HCT116 (cell line): ENCODE measurements around the gene RAB8B. TPM values are rescaled to one million over a fixed set of nuclear protein-coding genes. Genes with fewer than 3 reads are reported as not detected.

Experiments
- ATAC-seq: fragments of 200-7000 bp; cut with Tn5 transposase; 2 replicates; pipeline ENCODE4 v1.9.1; 2020; ENCODE audit warnings: mild to moderate bottlenecking, moderate library complexity
- BruUV-seq: library from RNA; stranded (reverse); fragments of 400-500 nt; replicated peaks from 2 replicates; lab custom pipeline; 2021; lab: Mats Ljungman, UMichigan
- CTCF ChIA-PET: fragments of 300-600 bp; sonication (Branson Sonifier 250); formaldehyde crosslinking; loops from one replicate; lab custom pipeline; 2021; ENCODE audit warnings: antibody characterized with exemption; lab: Charles Lee
- POLR2A ChIA-PET: fragments of 300-600, 350-600 bp; sonication (Branson Sonifier 250); formaldehyde crosslinking; loops from one replicate; lab custom pipeline; 2021; ENCODE audit warnings: antibody characterized with exemption; lab: Charles Lee
- RAD21 ChIA-PET, 2 experiments: fragments of 300-600 bp; sonication (Branson Sonifier 250); formaldehyde crosslinking; loops; one replicate each; lab custom pipeline; 2023; ENCODE audit warnings: low total read pairs in 2 of 2; ENCODE audit not compliant: uncharacterized antibody in 2 of 2, unreplicated experiment in 2 of 2, low non-redundant PET in 1 of 2; lab: Charles Lee
- DNase-seq: peaks from one replicate; pipeline ENCODE4 v3.0.0-alpha.2; 2010; ENCODE audit warnings: low read depth, low spot score
- H2AFZ ChIP-seq: fragments of 200-600 bp; shearing (Covaris generic), sonication (generic); 2 replicates; pipeline ENCODE4 v1.6.1; 2017; ENCODE audit warnings: low read depth, mixed run types, mixed read lengths, antibody characterized with exemption, low read length; ENCODE audit not compliant: poor library complexity, severe bottlenecking
- H3K27ac ChIP-seq: 2 replicates; pipeline ENCODE4 v1.5.1; 2012; ENCODE audit warnings: low read depth, low read length
- H3K27me3 ChIP-seq: fragments of 200-600 bp; sonication (generic); 2 replicates; pipeline ENCODE4 v1.6.1; 2016; ENCODE audit warnings: mixed run types, low read length, mixed read lengths; ENCODE audit not compliant: insufficient read depth
- H3K36me3 ChIP-seq, 2 experiments: fragments of 200-500 bp in 1 of 2; fragments of 200-600 bp in 1 of 2; sonication (Bioruptor generic) in 1 of 2; sonication (generic) in 1 of 2; 2 replicates each; pipeline versions ENCODE4 v1.5.1 to v1.6.1; 2014 to 2016; ENCODE audit warnings: low read length in 2 of 2, inconsistent platforms in 1 of 2, mixed read lengths in 1 of 2, mixed run types in 1 of 2; ENCODE audit not compliant: insufficient read depth in 2 of 2, control insufficient read depth in 1 of 2
- H3K4me1 ChIP-seq, 2 experiments: fragments of 200-600 bp in 1 of 2; sonication (generic) in 1 of 2; 2 replicates each; pipeline versions ENCODE4 v1.5.1 to v1.6.1; 2012 to 2017; ENCODE audit warnings: low read length in 2 of 2, inconsistent platforms in 1 of 2, mild to moderate bottlenecking in 1 of 2, mixed read lengths in 1 of 2, mixed run types in 1 of 2, moderate library complexity in 1 of 2; ENCODE audit not compliant: insufficient read depth in 2 of 2, control insufficient read depth in 1 of 2
- H3K4me2 ChIP-seq: fragments of 200-600 bp; sonication (generic); 2 replicates; pipeline ENCODE4 v1.6.1; 2017; ENCODE audit warnings: mixed run types, low read length, mixed read lengths
- H3K4me3 ChIP-seq, 2 experiments: fragments of 200-600 bp in 1 of 2; sonication (generic) in 1 of 2; replicated peaks in 1 of 2; 2 replicates each; pipeline ENCODE4 v1.5.1; 2011 to 2016; ENCODE audit warnings: low read length in 2 of 2, control low read depth in 1 of 2, low read depth in 1 of 2, mild to moderate bottlenecking in 1 of 2, mixed read lengths in 1 of 2, mixed run types in 1 of 2
- H3K79me2 ChIP-seq: fragments of 200-600 bp; sonication (generic); 2 replicates; pipeline ENCODE4 v1.6.1; 2017; ENCODE audit warnings: mild to moderate bottlenecking, mixed run types, low read length, moderate library complexity, mixed read lengths; ENCODE audit not compliant: insufficient read depth
- H3K9ac ChIP-seq: fragments of 200-600 bp; sonication (generic); 2 replicates; pipeline ENCODE4 v1.6.1; 2016; ENCODE audit warnings: low read length, mixed read lengths
- H3K9me2 ChIP-seq: fragments of 200-600 bp; sonication (generic), shearing (Covaris generic); 2 replicates; pipeline ENCODE4 v1.6.1; 2017; ENCODE audit warnings: mixed run types, mild to moderate bottlenecking, moderate library complexity; ENCODE audit not compliant: insufficient read depth
- H3K9me3 ChIP-seq, 2 experiments: fragments of 200-500 bp in 1 of 2; fragments of 200-600 bp in 1 of 2; sonication (Bioruptor generic) in 1 of 2; sonication (generic) in 1 of 2; 2 replicates each; pipeline ENCODE4 v1.6.1; 2014 to 2017; ENCODE audit warnings: low read length in 2 of 2, mixed read lengths in 2 of 2, inconsistent platforms in 1 of 2, low read depth in 1 of 2, mild to moderate bottlenecking in 1 of 2, mixed run types in 1 of 2, moderate library complexity in 1 of 2; ENCODE audit not compliant: control insufficient read depth in 1 of 2, insufficient read depth in 1 of 2
- H4K20me1 ChIP-seq: fragments of 200-600 bp; sonication (generic), shearing (Covaris generic); 2 replicates; pipeline ENCODE4 v1.6.1; 2017; ENCODE audit warnings: mixed run types, mild to moderate bottlenecking, moderate library complexity; ENCODE audit not compliant: insufficient read depth
- CBX3 ChIP-seq: IDR thresholded peaks from 2 replicates; pipeline ENCODE4 v1.6.1; 2012; ENCODE audit warnings: low read depth
- EGR1 ChIP-seq: IDR thresholded peaks from 2 replicates; pipeline ENCODE4 v1.6.1; 2012; ENCODE audit warnings: low read depth
- EZH2phosphoT487 ChIP-seq: fragments of 200-600 bp; IDR thresholded peaks from 2 replicates; pipeline ENCODE4 v1.6.1; 2018; ENCODE audit warnings: antibody characterized with exemption, borderline replicate concordance
- FOSL1 ChIP-seq: IDR thresholded peaks from 2 replicates; pipeline ENCODE4 v1.6.1; 2012; ENCODE audit warnings: low read depth
- POLR2A ChIP-seq: IDR thresholded peaks from 2 replicates; pipeline ENCODE4 v1.7.0; 2011; ENCODE audit warnings: borderline replicate concordance; ENCODE audit not compliant: insufficient read depth, insufficient read length; ENCODE audit errors: extremely low read depth
- POLR2AphosphoS5 ChIP-seq: IDR thresholded peaks from 2 replicates; pipeline ENCODE4 v1.6.1; 2011; ENCODE audit warnings: mild to moderate bottlenecking, low read depth, low read length, moderate library complexity
- RAD21 ChIP-seq: IDR thresholded peaks from 2 replicates; pipeline ENCODE4 v1.6.1; 2012; ENCODE audit warnings: low read depth, mild to moderate bottlenecking
- SIN3A ChIP-seq: IDR thresholded peaks from 2 replicates; pipeline ENCODE4 v1.6.1; 2012; ENCODE audit warnings: low read depth
- SP1 ChIP-seq: IDR thresholded peaks from 2 replicates; pipeline ENCODE4 v1.6.1; 2012; ENCODE audit warnings: low read depth
- YY1 ChIP-seq: IDR thresholded peaks from 2 replicates; pipeline ENCODE4 v1.6.1; 2011; ENCODE audit warnings: low read length, low read depth, moderate library complexity, mild to moderate bottlenecking; ENCODE audit not compliant: insufficient replicate concordance; ENCODE audit errors: extremely low read depth
- ZFX ChIP-seq: fragments of 450-650 bp; IDR thresholded peaks from 2 replicates; pipeline ENCODE4 v1.6.1; 2017
- intact Hi-C: fragments of 100-400 bp; cut with micrococcal nuclease; formaldehyde crosslinking; loops from 2 replicates; pipeline ENCODE4 v1.10.0; 2022
- total RNA-seq: library from RNA; stranded (reverse); gene quantifications from one replicate; pipeline ENCODE4 v1.2.1, GENCODE V29; 2021; ENCODE audit not compliant: unreplicated experiment
- TF ChIP-seq, protein P1 (sequence below): IDR thresholded peaks from 2 replicates; pipeline ENCODE4 v1.6.1; 2012; ENCODE audit warnings: low read depth
- TF ChIP-seq, protein P2 (sequence below): IDR thresholded peaks from 2 replicates; pipeline ENCODE4 v1.6.1; 2012
- TF ChIP-seq, protein P3 (sequence below): IDR thresholded peaks from 2 replicates; pipeline ENCODE4 v1.6.1; 2012

RAB8B gene
- total RNA-seq, 1 experiment from 2014 or later, result 19.4 TPM

DNA sequence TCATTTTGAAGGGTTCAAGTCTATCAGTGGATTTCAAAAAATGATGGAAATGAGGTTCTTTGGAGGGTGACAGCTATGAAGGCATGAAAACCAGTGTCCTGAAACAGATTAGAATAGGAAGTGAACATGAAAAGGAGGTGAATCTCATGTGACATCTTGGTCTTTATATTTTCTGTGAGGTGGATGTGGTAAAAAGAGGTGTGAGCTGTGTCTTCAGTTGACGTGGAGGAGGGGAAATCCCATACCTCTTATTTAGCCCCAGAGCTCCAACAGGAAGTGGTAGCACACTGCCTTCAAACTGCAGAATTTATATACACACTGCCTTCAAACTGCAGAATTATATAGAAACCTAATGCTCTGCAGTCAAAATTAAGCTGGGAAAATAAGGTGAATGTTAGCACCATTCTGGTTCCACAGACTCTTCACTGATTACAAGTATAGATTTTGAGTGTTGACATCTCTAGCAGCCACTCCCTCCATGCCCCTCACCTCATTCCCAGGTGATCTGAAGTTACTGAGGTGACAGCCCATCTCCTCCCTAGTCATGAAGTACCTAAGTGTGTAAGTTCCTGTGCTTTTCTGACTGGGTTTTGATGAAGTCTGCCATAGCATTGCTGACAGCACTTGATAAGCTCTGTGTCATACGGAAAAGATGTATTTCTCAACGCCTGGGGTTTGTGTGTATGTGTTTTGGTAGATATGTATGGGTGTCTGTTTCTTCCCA is 2.7 kb downstream of the RAB8B start:
- ChIA-PET CTCF (no interaction called here), POLR2A (interaction anchor here (0.6 kb wide), 1 partner anchor 668 kb away, joined by 3 read pairs; no protein-coding TSS in a partner anchor), RAD21 (no interaction called here)
- H3K9ac ChIP-seq, result no peak overlapping the region
- ATAC-seq (no peak), DNase-seq (no peak)
- no peaks in the 10 kb centered on the region for H4K20me1 ChIP-seq
- intact Hi-C loops, result no loop called here
- no peak overlapping the region for H2AFZ ChIP-seq
- no peaks in the 10 kb centered on the region for H3K9me2 ChIP-seq
- H3K4me3 ChIP-seq, result no peak overlapping the region
- no peaks in the 10 kb centered on the region for H3K9me3 ChIP-seq
- no peak for TF ChIP-seq ZFX
- TF ChIP-seq POLR2A, result no peak
- H3K4me2 ChIP-seq, result no peak overlapping the region
- no peaks in the 10 kb centered on the region for H3K27me3 ChIP-seq
- no peaks in the 10 kb centered on the region for H3K79me2 ChIP-seq
- peaks cover 4 to 16% of the 10 kb centered on the region in 2 experiments; a peak in 3 of 4 replicates for H3K4me1 ChIP-seq
- H3K36me3 ChIP-seq, result no peaks in the 10 kb centered on the region
- no peak overlapping the region for H3K27ac ChIP-seq
- BruUV-seq, result no TSS peak

DNA sequence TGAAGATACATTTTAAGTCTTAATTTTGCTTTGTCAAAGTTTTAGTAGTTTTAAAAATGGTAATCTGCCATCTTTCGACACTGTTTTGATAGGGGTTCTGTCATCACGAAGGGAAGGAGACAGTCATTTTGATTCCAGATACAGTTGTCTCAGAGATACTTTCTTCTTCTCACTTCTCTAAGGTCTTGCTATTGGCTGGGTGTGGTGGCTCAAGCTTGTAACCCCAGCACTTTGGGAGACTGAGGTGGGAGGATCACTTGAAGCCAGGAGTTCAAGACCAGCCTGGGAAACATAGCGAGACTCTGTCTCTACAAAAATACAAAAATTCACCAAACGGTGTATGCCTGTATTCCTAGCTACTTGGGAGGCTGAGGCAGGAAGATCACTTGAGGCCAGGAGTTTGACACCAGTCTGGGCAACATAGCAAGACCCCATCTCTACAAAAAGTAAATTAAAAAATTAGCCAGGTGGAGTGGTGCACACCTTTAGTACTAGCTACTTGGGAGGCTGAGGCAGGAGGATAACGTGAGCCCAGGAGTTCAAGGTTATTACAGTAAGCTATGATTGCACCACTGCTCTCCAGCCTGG is 3.3 kb downstream of the RAB8B start:
- H3K4me1 ChIP-seq, result peaks cover 4 to 16% of the 10 kb centered on the region in 2 experiments; a peak in 3 of 4 replicates
- H3K27ac ChIP-seq, result no peak overlapping the region
- no peaks in the 10 kb centered on the region for H3K27me3 ChIP-seq
- intact Hi-C loops, result no loop called here
- ChIA-PET POLR2A (interaction anchor here (0.6 kb wide), 1 partner anchor 667 kb away, joined by 3 read pairs; no protein-coding TSS in a partner anchor), RAD21 (no interaction called here), CTCF (no interaction called here)
- TF ChIP-seq POLR2AphosphoS5 (no peak), EZH2phosphoT487 (no peak), FOSL1 (no peak), SIN3A (no peak), YY1 (no peak), ZFX (no peak), CBX3 (no peak), RAD21 (no peak), SP1 (no peak), EGR1 (no peak)
- TF ChIP-seq, protein P1, sequence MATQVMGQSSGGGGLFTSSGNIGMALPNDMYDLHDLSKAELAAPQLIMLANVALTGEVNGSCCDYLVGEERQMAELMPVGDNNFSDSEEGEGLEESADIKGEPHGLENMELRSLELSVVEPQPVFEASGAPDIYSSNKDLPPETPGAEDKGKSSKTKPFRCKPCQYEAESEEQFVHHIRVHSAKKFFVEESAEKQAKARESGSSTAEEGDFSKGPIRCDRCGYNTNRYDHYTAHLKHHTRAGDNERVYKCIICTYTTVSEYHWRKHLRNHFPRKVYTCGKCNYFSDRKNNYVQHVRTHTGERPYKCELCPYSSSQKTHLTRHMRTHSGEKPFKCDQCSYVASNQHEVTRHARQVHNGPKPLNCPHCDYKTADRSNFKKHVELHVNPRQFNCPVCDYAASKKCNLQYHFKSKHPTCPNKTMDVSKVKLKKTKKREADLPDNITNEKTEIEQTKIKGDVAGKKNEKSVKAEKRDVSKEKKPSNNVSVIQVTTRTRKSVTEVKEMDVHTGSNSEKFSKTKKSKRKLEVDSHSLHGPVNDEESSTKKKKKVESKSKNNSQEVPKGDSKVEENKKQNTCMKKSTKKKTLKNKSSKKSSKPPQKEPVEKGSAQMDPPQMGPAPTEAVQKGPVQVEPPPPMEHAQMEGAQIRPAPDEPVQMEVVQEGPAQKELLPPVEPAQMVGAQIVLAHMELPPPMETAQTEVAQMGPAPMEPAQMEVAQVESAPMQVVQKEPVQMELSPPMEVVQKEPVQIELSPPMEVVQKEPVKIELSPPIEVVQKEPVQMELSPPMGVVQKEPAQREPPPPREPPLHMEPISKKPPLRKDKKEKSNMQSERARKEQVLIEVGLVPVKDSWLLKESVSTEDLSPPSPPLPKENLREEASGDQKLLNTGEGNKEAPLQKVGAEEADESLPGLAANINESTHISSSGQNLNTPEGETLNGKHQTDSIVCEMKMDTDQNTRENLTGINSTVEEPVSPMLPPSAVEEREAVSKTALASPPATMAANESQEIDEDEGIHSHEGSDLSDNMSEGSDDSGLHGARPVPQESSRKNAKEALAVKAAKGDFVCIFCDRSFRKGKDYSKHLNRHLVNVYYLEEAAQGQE, result no peak
- TF ChIP-seq, protein P2, sequence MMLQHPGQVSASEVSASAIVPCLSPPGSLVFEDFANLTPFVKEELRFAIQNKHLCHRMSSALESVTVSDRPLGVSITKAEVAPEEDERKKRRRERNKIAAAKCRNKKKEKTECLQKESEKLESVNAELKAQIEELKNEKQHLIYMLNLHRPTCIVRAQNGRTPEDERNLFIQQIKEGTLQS, result no peak
- TF ChIP-seq, protein P3, sequence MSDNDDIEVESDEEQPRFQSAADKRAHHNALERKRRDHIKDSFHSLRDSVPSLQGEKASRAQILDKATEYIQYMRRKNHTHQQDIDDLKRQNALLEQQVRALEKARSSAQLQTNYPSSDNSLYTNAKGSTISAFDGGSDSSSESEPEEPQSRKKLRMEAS, result no peak
- H3K9me2 ChIP-seq, result no peaks in the 10 kb centered on the region
- BruUV-seq, result no TSS peak
- no peak overlapping the region for H2AFZ ChIP-seq
- DNase-seq (no peak), ATAC-seq (no peak)
- H3K4me2 ChIP-seq, result no peak overlapping the region
- no peak overlapping the region for H3K4me3 ChIP-seq
- H4K20me1 ChIP-seq, result no peaks in the 10 kb centered on the region
- H3K9ac ChIP-seq, result no peak overlapping the region
- H3K9me3 ChIP-seq, result no peaks in the 10 kb centered on the region
- no peaks in the 10 kb centered on the region for H3K36me3 ChIP-seq
- H3K79me2 ChIP-seq, result no peaks in the 10 kb centered on the region
